ENCODE results near the gene SLC9A1.

The SLC9A1 gene

GRCh38 chr1:27152004-27152828, 2.7 kb downstream of the SLC9A1 start:
- no peak for ATAC-seq (ENCODE audit: insufficient read depth, low read depth)
- Histone ChIP-seq H3K27ac (ENCODE audit: low read length) (peak overlapping the region; percentile 58; the same call in 1 of the 2 replicates), H3K4me1 (ENCODE audit: insufficient read depth, low read length) (peaks cover 42% of the 10 kb centered on the region)

GRCh38 chr1:27150641-27151040, 4.3 kb downstream of the SLC9A1 start:
- TF ChIP-seq EZH2 (IDR thresholded peaks at IDR 0.05; ENCODE audit: borderline replicate concordance, low read depth, low read length, severe bottlenecking), result no peak
- TF ChIP-seq CTCF (IDR thresholded peaks at IDR 0.05; ENCODE audit: borderline replicate concordance, extremely low read depth, low read length, poor library complexity, severe bottlenecking), result no peak
- Histone ChIP-seq H2AFZ (ENCODE audit: low read depth, low read length) (no peak overlapping the region), H3K4me3 (ENCODE audit: low read depth in 1 of 2, low read length in 2 of 2) (no peak overlapping the region), H3K27ac (ENCODE audit: low read length) (no peak overlapping the region), H3K36me3 (ENCODE audit: insufficient read depth, low read length) (peaks cover 2% of the 10 kb centered on the region; the same call in 1 of the 2 replicates), H3K4me2 (ENCODE audit: insufficient read depth, low read length) (peak overlapping the region; percentile 37; the same call in 1 of the 2 replicates), H3K79me2 (ENCODE audit: insufficient read depth, low read length) (peaks cover 67% of the 10 kb centered on the region), H3K27me3 (ENCODE audit: insufficient read depth, low read length, poor library complexity) (no peaks in the 10 kb centered on the region), H3K9ac (ENCODE audit: low read depth, low read length) (no peak overlapping the region), H3K9me3 (ENCODE audit: insufficient read depth, low read length, severe bottlenecking) (no peaks in the 10 kb centered on the region), H3K4me1 (ENCODE audit: insufficient read depth, low read length) (peaks cover 40% of the 10 kb centered on the region), H4K20me1 (ENCODE audit: insufficient read depth, low read length) (peaks cover 22% of the 10 kb centered on the region; the same call in 1 of the 2 replicates)
- no peak for ATAC-seq (ENCODE audit: insufficient read depth, low read depth)
- DNase-seq, result no peak

More at GRCh38 chr1:27152004-27152828, 2.7 kb downstream of the SLC9A1 start:
- H2AFZ ChIP-seq (ENCODE audit: low read depth, low read length), result no peak overlapping the region
- H3K9ac ChIP-seq (ENCODE audit: low read depth, low read length), result peak overlapping the region; percentile 65
- H3K4me2 ChIP-seq (ENCODE audit: insufficient read depth, low read length), result peak overlapping the region; percentile 69
- peaks cover 19% of the 10 kb centered on the region; the same call in 1 of the 2 replicates for H4K20me1 ChIP-seq (ENCODE audit: insufficient read depth, low read length)
- H3K36me3 ChIP-seq (ENCODE audit: insufficient read depth, low read length), result no peaks in the 10 kb centered on the region
- no peaks in the 10 kb centered on the region for H3K9me3 ChIP-seq (ENCODE audit: insufficient read depth, low read length, severe bottlenecking)
- TF ChIP-seq EZH2 (IDR thresholded peaks at IDR 0.05; ENCODE audit: borderline replicate concordance, low read depth, low read length, severe bottlenecking) (no peak), CTCF (IDR thresholded peaks at IDR 0.05; ENCODE audit: borderline replicate concordance, extremely low read depth, low read length, poor library complexity, severe bottlenecking) (no peak)
- no peak for DNase-seq
- peaks cover 63% of the 10 kb centered on the region for H3K79me2 ChIP-seq (ENCODE audit: insufficient read depth, low read length)
- no peaks in the 10 kb centered on the region for H3K27me3 ChIP-seq (ENCODE audit: insufficient read depth, low read length, poor library complexity)
- H3K4me3 ChIP-seq (ENCODE audit: low read depth in 1 of 2, low read length in 2 of 2), result peak overlapping the region in 1 of 2 experiments; percentile 60; a peak in 2 of 4 replicates

- Histone ChIP-seq H3K9ac (ENCODE audit: low read depth, low read length) (no peak overlapping the region), H3K9me3 (ENCODE audit: insufficient read depth, low read length, severe bottlenecking) (no peaks in the 10 kb centered on the region), H3K4me2 (ENCODE audit: insufficient read depth, low read length) (peak overlapping the region; percentile 37; the same call in 1 of the 2 replicates), H3K36me3 (ENCODE audit: insufficient read depth, low read length) (peaks cover 2% of the 10 kb centered on the region; the same call in 1 of the 2 replicates), H2AFZ (ENCODE audit: low read depth, low read length) (no peak overlapping the region), H4K20me1 (ENCODE audit: insufficient read depth, low read length) (peaks cover 25% of the 10 kb centered on the region; the same call in 1 of the 2 replicates), H3K79me2 (ENCODE audit: insufficient read depth, low read length) (peaks cover 71% of the 10 kb centered on the region), H3K4me1 (ENCODE audit: insufficient read depth, low read length) (peaks cover 35% of the 10 kb centered on the region), H3K27me3 (ENCODE audit: insufficient read depth, low read length, poor library complexity) (no peaks in the 10 kb centered on the region), H3K27ac (ENCODE audit: low read length) (no peak overlapping the region), H3K4me3 (ENCODE audit: low read depth in 1 of 2, low read length in 2 of 2) (no peak overlapping the region)
- ATAC-seq (ENCODE audit: insufficient read depth, low read depth) (no peak), DNase-seq (no peak)
- TF ChIP-seq EZH2 (IDR thresholded peaks at IDR 0.05; ENCODE audit: borderline replicate concordance, low read depth, low read length, severe bottlenecking) (no peak), CTCF (IDR thresholded peaks at IDR 0.05; ENCODE audit: borderline replicate concordance, extremely low read depth, low read length, poor library complexity, severe bottlenecking) (no peak)
Observed at GRCh38 chr1:27150183-27150582, 4.7 kb downstream of the SLC9A1 start.

All from DND-41 (cell line).